Measurements from ENCODE around the gene FRRS1L.

FRRS1L gene

DNA sequence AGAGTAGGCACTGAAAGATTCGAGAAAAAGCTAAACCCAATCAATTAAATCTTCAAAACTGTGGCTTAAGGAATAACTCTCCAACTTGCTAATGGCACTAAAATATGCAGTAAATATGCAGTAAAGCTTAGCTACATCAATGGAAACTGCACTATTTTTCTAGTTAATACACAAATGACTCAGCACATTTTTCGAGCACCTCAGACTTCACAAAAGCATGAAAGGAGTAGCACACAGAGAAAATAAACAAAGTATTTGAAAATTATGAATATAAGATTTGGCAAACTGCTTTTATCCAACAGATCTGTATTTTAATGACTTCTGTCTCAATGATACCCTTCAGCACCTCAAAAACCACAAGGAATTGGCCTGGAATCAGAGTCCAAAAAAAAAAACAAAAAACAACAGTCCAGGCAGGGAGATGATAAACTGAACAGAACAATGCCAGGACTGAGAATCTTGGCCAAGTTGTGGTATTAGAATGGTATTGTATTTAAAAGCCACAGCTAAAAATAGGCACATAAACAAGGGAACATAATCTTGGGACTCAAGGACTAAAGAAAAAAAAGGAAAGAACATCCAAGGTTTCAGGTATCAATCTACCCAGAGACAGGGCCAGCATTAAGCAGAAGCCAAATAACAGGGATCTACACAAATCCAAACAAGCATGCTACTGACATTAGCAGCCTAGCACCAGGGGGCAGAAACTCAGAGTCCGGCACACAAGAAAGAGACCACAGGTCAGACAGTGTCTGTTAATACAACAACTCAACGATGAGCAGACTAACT lies 68.7 kb downstream of the FRRS1L start:
- no peak overlapping the region for H3K4me3 ChIP-seq (ENCODE audit: severe bottlenecking)
- DNase-seq (ENCODE audit: low spot score) (no peak), ATAC-seq (ENCODE audit: low read depth) (peak; percentile 57)
- no peaks in the 10 kb centered on the region for H3K9me3 ChIP-seq (ENCODE audit: severe bottlenecking)
- peak overlapping the region; percentile 34 for H3K27ac ChIP-seq (ENCODE audit: poor library complexity, severe bottlenecking)
- H3K36me3 ChIP-seq (ENCODE audit: low read depth): peaks cover 30% of the 10 kb centered on the region
- H3K4me1 ChIP-seq (ENCODE audit: insufficient read depth, poor library complexity, severe bottlenecking): peaks cover 35% of the 10 kb centered on the region
- no peaks in the 10 kb centered on the region for H3K27me3 ChIP-seq (ENCODE audit: insufficient read depth, poor library complexity, severe bottlenecking)
- TF ChIP-seq, protein P1, sequence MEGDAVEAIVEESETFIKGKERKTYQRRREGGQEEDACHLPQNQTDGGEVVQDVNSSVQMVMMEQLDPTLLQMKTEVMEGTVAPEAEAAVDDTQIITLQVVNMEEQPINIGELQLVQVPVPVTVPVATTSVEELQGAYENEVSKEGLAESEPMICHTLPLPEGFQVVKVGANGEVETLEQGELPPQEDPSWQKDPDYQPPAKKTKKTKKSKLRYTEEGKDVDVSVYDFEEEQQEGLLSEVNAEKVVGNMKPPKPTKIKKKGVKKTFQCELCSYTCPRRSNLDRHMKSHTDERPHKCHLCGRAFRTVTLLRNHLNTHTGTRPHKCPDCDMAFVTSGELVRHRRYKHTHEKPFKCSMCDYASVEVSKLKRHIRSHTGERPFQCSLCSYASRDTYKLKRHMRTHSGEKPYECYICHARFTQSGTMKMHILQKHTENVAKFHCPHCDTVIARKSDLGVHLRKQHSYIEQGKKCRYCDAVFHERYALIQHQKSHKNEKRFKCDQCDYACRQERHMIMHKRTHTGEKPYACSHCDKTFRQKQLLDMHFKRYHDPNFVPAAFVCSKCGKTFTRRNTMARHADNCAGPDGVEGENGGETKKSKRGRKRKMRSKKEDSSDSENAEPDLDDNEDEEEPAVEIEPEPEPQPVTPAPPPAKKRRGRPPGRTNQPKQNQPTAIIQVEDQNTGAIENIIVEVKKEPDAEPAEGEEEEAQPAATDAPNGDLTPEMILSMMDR (IDR thresholded peaks at IDR 0.05; ENCODE audit: poor library complexity, severe bottlenecking): no peak

DNA sequence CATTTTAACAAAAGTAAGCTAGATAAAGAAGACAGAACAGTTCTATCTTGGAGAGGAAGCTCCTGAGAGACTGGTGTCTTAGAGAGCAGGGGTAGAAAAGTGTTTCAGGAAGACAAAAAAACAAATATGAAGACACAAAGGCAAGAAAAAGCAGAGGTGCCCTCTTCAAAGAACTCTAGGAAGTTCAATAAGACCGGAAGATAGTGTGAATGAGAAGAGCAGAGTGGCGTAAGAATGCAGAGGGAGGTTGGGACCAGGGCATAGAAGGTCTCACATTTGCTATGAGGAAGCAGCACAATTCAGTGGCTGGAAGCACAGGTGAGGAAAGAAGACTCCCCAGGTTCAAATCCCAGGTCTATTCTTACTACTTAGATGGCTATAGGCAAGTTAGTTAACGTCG lies 69.9 kb downstream of the FRRS1L start:
- DNase-seq (ENCODE audit: low spot score): no peak
- peaks cover 31% of the 10 kb centered on the region for H3K36me3 ChIP-seq (ENCODE audit: low read depth)

DNA sequence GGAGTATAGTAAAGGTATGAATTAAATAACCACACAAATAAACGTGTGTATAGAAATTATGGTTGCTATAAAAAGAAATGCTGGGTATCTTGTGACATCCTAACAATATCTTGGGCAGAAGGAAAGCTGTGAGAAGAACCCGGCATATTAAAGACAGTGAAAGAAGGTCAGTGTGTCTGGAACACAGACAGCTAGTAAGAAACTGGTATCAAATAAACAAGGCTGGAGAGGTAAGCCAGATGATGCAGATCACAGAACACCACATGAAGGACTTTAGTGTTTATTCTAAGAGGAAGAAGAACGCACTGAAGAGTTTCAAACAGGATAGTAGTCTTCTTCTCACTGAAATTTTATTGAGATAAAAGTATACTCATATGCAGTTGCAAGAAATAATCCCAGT lies 71.7 kb downstream of the FRRS1L start:
- Histone ChIP-seq H3K9me3 (ENCODE audit: severe bottlenecking) (no peaks in the 10 kb centered on the region), H3K27me3 (ENCODE audit: insufficient read depth, poor library complexity, severe bottlenecking) (no peaks in the 10 kb centered on the region), H3K27ac (ENCODE audit: poor library complexity, severe bottlenecking) (no peak overlapping the region), H3K4me1 (ENCODE audit: insufficient read depth, poor library complexity, severe bottlenecking) (peaks cover 16% of the 10 kb centered on the region), H3K36me3 (ENCODE audit: low read depth) (peaks cover 45% of the 10 kb centered on the region), H3K4me3 (ENCODE audit: severe bottlenecking) (no peak overlapping the region)
- TF ChIP-seq, protein P1 (IDR thresholded peaks at IDR 0.05; ENCODE audit: poor library complexity, severe bottlenecking): no peak
- DNase-seq (ENCODE audit: low spot score): no peak
- no peak for ATAC-seq (ENCODE audit: low read depth)

More for the DNA sequence above, 69.9 kb downstream of the FRRS1L start:
- Histone ChIP-seq H3K27ac (ENCODE audit: poor library complexity, severe bottlenecking) (no peak overlapping the region), H3K4me3 (ENCODE audit: severe bottlenecking) (no peak overlapping the region), H3K27me3 (ENCODE audit: insufficient read depth, poor library complexity, severe bottlenecking) (no peaks in the 10 kb centered on the region), H3K9me3 (ENCODE audit: severe bottlenecking) (no peaks in the 10 kb centered on the region), H3K4me1 (ENCODE audit: insufficient read depth, poor library complexity, severe bottlenecking) (peaks cover 28% of the 10 kb centered on the region)
- TF ChIP-seq, protein P1 (IDR thresholded peaks at IDR 0.05; ENCODE audit: poor library complexity, severe bottlenecking): no peak
- no peak for ATAC-seq (ENCODE audit: low read depth)

DNA sequence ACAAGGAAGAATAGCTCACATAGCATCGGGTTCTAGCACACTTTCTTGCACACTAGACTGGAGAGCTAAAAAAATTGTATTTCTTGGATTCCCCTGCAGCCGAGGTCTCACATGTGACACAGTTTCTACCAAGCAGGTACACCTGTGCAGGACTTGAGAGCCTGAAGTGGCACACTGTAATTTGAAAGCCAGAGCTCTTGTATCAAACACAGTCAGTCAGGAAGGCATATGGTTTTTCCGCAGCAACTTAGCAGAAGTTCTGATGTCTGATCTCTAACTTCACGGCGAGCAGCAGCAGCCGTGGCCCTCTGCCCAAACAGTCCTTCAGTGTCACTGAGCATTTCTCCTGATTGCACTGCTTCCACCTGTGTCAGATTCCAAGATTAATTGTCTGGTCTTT lies 72.8 kb downstream of the FRRS1L start:
- Histone ChIP-seq H3K27me3 (ENCODE audit: insufficient read depth, poor library complexity, severe bottlenecking) (no peaks in the 10 kb centered on the region), H3K4me1 (ENCODE audit: insufficient read depth, poor library complexity, severe bottlenecking) (peaks cover 14% of the 10 kb centered on the region), H3K9me3 (ENCODE audit: severe bottlenecking) (no peaks in the 10 kb centered on the region), H3K4me3 (ENCODE audit: severe bottlenecking) (no peak overlapping the region), H3K27ac (ENCODE audit: poor library complexity, severe bottlenecking) (no peak overlapping the region), H3K36me3 (ENCODE audit: low read depth) (peaks cover 50% of the 10 kb centered on the region)
- no peak for ATAC-seq (ENCODE audit: low read depth)
- DNase-seq (ENCODE audit: low spot score): no peak
- TF ChIP-seq, protein P1 (IDR thresholded peaks at IDR 0.05; ENCODE audit: poor library complexity, severe bottlenecking): no peak

DNA sequence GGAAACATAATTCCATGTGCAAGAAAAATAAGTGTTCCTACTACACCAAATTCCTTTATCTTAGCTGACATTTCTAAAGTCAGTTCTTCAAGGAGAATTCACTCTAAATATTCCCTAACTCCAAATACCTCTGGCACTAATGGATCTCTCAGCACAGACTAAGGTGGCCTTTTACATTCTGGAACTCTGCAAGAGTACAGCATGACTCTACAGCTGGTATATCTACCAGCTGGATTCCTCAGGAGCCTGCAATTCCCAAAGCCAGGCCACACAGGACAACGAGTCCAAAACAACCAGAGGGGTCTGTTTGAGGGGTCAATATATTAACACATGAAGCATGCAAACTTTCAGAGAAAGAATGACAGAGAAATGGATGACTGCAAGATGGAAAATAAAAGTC lies 74.5 kb downstream of the FRRS1L start:
- no peak overlapping the region for H3K27ac ChIP-seq (ENCODE audit: poor library complexity, severe bottlenecking)
- TF ChIP-seq, protein P1 (IDR thresholded peaks at IDR 0.05; ENCODE audit: poor library complexity, severe bottlenecking): no peak
- no peaks in the 10 kb centered on the region for H3K9me3 ChIP-seq (ENCODE audit: severe bottlenecking)
- no peak overlapping the region for H3K4me3 ChIP-seq (ENCODE audit: severe bottlenecking)
- DNase-seq (ENCODE audit: low spot score) (no peak), ATAC-seq (ENCODE audit: low read depth) (no peak)
- no peaks in the 10 kb centered on the region for H3K27me3 ChIP-seq (ENCODE audit: insufficient read depth, poor library complexity, severe bottlenecking)
- peaks cover 64% of the 10 kb centered on the region for H3K36me3 ChIP-seq (ENCODE audit: low read depth)
- H3K4me1 ChIP-seq (ENCODE audit: insufficient read depth, poor library complexity, severe bottlenecking): no peaks in the 10 kb centered on the region

Measured in RWPE2 (cell line).